Fibroblast of the aortic adventitia (primary cell): ENCODE measurements around the gene TGFBR1. TPM values are rescaled to one million over a fixed set of nuclear protein-coding genes. Genes with fewer than 3 reads are reported as not detected.

ENCODE experiments used
- DNase-seq: peaks from one replicate; pipeline ENCODE4 v3.0.0-alpha.2; 2010; ENCODE audit warnings: low read depth
- H3K4me3 ChIP-seq: 2 replicates; pipeline ENCODE4 v1.5.1; 2011; ENCODE audit warnings: low read depth, mild to moderate bottlenecking, control low read depth, low read length, moderate library complexity
- CTCF ChIP-seq: IDR thresholded peaks from 2 replicates; pipeline ENCODE4 v1.5.1; 2011; ENCODE audit warnings: mild to moderate bottlenecking, low read length, control low read depth, inconsistent platforms; ENCODE audit not compliant: insufficient read depth
- total RNA-seq: library from RNA; depleted of rRNA; stranded (reverse); fragments of >200 nt; gene quantifications from 2 replicates; pipeline ENCODE4 v1.2.3, GENCODE V29; 2012; ENCODE audit warnings: low replicate concordance

Gene TGFBR1
- total RNA-seq, 1 donor = 28.8 TPM

GRCh38 chr9:99160173-99160572 lies 55.3 kb downstream of the TGFBR1 start:
- no peak for TF ChIP-seq CTCF
- no peak overlapping the region for H3K4me3 ChIP-seq
- no peak for DNase-seq

GRCh38 chr9:99162759-99163364 lies 57.9 kb downstream of the TGFBR1 start:
- TF ChIP-seq CTCF = peak; percentile 62
- peak; percentile 63 for DNase-seq

GRCh38 chr9:99166149-99166548 lies 61.2 kb downstream of the TGFBR1 start:
- DNase-seq = no peak
- TF ChIP-seq CTCF = no peak
- H3K4me3 ChIP-seq = no peak overlapping the region

More at GRCh38 chr9:99162759-99163364, 57.9 kb downstream of the TGFBR1 start:
- H3K4me3 ChIP-seq = no peak overlapping the region

GRCh38 chr9:99167119-99167518 lies 62.2 kb downstream of the TGFBR1 start:
- H3K4me3 ChIP-seq = no peak overlapping the region
- no peak for DNase-seq
- TF ChIP-seq CTCF = no peak

GRCh38 chr9:99167694-99168093 lies 62.8 kb downstream of the TGFBR1 start:
- no peak for DNase-seq
- no peak overlapping the region for H3K4me3 ChIP-seq
- TF ChIP-seq CTCF = no peak

- no peak for DNase-seq
- TF ChIP-seq CTCF = no peak
- H3K4me3 ChIP-seq = no peak overlapping the region
These were observed 64.2 kb downstream of the TGFBR1 start for GRCh38 chr9:99169086-99169485.
